HG03064 (cell line): ENCODE data around the gene HRH1.

Source experiments
- ATAC-seq: cut with Tn5 transposase; IDR thresholded peaks from one replicate; pipeline ENCODE4 v1.9.1; 2021; ENCODE audit warnings: low read depth; ENCODE audit not compliant: unreplicated experiment

The HRH1 gene

GRCh38 chr3:11272906-11273574, 118.7 kb downstream of the HRH1 start:
- no peak for ATAC-seq

DNA sequence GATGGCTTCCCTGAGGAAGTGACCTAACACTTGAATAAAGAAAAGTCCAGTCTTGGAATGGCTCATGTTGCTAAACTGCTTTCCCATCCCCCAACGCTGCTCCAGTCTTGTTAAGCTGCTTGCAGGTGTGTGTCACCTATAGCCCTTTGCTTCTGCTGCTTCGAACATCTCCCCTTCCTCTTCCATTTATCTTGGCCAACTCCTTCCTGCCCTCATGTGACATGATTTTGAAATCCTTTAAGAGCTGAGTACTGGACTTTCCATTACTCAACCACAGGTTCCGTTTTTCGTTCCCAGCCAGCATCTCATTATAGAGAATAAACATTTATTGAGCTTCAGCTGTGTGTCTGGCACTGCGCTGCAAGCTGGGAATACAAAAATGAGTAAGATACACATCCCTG, 119.6 kb downstream of the HRH1 start:
- no peak for ATAC-seq

- no peak for ATAC-seq
These were observed 120.4 kb downstream of the HRH1 start for GRCh38 chr3:11274566-11275142.

DNA sequence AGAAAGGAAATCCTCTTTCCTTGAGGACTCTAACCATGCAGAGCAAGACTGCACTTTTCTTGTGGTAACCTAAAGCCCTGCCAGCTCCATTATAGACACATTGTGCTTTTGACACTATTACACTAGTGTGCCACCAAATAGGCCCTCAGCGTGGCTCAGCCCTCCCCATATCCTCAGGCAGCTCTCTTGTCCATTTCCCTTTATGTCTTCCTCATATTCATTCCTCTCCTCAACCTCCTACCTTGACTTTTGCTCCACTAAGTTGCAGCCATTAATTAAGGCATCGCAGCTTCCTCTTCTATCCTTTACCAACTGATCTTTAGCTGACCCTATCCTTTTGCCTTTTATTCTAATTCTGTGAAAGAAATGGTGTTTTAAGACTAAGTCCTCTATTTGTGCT, 121.6 kb downstream of the HRH1 start:
- ATAC-seq, result no peak

GRCh38 chr3:11276901-11277300, 122.6 kb downstream of the HRH1 start:
- ATAC-seq, result no peak

DNA sequence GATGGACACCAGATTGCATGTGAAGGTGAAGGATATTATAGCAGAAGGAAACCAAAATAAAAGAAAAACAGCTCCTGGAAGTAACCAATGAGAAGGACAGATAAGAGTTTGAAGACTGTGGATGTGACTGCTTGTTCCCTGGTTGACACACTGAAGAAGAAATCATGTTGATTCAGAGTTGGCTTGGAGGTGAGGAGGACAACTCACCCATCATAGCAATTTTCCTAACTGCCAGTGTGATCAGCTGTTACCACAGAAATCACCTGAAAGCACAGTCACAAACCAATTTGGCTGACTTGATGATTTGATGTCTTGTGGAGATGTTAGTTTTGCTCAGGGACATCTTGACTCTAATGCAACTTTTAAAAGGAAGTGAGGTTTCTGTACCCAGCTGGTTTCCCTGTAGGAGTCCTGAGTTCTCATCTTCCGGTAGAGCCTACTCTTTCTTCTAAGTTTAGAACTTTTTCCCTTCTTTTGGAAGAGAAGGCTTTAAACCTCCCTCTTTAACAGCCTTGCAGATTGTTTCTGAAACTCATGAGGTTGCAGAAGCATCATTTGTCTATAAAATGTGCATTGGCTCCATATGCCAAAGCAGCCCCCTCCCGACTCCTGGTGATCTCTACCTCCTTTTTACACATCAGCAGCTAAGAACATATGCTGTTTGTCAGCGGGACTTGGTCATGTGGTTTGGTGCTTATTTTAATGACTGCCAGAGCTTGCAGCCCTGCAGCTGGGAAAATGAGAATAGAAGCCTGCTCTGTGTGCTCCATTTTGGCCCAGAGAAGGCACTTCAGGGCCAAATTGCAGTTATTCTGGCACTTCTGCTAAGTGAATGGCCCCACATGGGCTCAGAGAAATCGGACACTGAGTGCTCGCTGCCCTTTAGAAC, 128.2 kb downstream of the HRH1 start:
- ATAC-seq, result no peak

DNA sequence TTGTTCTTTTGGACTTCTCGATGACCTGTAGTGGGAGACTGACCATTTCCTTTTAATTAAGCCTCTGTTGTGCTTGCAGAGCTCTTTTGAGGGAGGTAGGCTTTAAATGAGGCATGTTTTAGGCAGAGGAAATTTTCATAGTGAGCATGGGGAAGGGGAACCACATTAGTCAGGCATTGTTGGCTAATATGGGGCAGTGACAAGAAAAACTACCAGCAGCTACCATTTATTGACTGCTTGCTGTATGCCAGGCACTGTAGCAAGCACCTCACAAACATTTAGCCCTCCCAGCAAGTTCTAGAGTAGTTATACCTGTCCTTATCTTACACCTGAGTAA, 128.8 kb downstream of the HRH1 start:
- ATAC-seq, result no peak

DNA sequence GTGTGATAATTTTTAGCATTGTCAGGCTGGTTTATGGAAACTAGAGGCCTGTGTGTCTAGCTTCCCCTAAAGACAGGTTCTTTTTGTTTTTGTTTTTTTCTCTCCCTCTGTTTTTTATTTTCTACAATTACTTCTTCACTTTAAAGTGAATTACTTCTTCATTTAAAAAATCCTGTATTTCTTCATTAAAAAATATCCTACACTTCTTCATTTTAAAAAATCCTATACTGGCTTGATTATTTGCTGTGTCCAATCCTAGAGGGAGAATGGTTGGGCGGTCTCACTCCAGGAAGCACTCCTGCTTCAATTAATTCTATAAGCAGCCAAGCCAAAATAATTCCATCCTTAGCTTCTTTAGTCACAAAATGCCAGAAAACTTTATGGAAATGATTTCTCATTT, 129.7 kb downstream of the HRH1 start:
- ATAC-seq, result no peak

DNA sequence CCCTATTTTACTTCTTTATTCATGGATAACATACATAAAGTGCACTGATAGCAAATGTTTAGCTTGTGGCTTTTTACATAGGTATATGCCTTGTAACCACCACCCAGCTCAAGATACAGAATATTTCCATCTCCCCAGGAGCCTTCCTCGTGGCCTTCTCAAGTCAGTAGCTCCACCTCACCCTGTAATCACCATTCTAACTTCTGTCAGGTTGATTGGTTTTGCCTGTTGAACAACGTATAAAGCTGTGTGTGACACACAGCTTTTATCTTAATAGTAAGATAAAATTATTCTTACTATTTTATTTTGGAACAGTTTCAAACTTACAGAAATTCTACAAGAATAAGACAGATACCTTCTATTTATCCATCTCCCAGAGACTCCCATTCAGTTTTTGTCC, 131.2 kb downstream of the HRH1 start:
- no peak for ATAC-seq

DNA sequence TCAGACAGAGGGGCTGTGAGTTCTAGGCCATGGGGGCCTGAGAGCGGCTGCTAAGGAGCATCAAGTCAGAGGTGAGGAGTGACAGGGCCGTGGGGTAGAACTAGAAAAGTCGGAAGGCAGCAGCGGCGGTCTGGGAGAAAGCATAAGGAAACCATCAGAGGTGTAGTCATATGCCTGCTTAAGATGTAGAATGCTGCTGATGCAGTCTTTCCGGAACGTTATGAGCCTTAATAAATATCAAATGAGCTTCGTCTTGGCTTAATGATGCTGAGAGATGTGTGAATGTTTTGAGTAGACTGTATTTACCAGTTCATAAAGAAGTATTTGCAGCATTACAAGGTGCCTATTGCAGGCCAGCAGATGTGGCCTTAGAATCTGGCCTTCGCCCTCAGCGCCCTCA, 133.1 kb downstream of the HRH1 start:
- ATAC-seq, result no peak

GRCh38 chr3:11288021-11288491, 133.8 kb downstream of the HRH1 start:
- ATAC-seq, result no peak

- peak; percentile 65 for ATAC-seq
These were observed 134.7 kb downstream of the HRH1 start for GRCh38 chr3:11288786-11289637.

DNA sequence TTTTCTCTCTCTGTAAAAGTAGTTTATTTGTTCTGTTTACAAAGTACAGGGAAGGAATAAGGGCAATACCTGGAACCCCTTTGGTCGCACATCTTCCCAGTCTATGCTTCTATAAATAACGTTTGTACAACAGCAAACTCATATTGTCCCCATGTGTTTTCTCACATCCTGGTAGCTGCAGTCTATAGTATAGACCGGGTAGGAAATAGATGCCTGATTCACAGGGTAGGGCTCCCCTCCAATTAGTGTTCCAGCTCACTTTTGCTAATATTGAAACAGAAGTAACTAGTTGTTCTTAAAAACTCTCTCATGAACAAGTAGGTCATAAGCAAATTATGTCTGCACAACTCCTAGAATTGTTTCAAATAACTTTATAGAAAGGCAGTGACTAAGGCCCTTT, 135.6 kb downstream of the HRH1 start:
- no peak for ATAC-seq

DNA sequence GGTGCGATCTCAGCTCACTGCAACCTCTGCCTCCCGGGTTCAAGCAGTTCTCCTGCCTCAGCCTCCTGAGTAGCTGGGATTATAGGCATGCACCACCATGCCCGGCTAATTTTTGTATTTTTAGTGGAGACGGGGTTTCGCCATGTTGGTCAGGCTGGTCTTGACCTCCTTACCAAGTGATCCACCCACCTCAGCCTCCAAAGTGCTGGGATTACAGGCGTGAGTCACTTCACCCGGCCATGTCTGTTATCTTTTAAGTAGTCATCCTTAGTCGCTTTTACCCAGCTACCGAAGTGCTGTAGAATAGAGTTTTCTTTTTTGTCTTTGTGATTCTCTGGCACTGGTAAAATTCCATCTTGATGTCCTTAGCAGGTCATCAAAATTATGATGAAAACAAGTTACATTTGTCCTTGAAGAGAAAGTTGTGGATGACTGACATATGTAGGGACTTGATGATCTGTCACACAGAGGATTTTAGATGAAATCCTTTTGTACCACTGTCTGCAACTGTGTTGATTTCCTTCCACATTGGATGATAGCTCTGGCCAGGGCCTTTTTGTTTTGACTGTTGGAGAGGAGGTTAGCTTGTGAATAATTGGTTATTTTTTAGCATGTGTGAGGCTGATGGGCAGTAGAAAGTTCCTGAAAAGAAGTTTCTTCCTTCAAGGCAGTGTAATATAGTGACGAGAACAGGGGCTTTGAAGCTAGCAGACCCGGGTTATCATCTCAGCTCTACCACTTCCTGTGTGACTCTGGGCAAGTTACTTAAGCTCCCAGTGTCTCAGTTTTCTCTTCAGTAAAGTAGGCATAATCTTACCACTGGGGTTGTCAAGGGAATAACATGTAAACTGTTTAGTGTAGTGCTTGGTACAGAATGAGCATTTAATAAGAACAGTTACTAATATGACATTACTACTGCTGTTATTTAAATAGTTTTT, 136.7 kb downstream of the HRH1 start:
- ATAC-seq, result no peak

GRCh38 chr3:11291808-11292207, 137.5 kb downstream of the HRH1 start:
- no peak for ATAC-seq

GRCh38 chr3:11297126-11297525, 142.8 kb downstream of the HRH1 start:
- no peak for ATAC-seq

GRCh38 chr3:11300970-11301369, 146.7 kb downstream of the HRH1 start:
- peak; percentile 89 for ATAC-seq

GRCh38 chr3:11302444-11302843, 148.2 kb downstream of the HRH1 start:
- no peak for ATAC-seq

DNA sequence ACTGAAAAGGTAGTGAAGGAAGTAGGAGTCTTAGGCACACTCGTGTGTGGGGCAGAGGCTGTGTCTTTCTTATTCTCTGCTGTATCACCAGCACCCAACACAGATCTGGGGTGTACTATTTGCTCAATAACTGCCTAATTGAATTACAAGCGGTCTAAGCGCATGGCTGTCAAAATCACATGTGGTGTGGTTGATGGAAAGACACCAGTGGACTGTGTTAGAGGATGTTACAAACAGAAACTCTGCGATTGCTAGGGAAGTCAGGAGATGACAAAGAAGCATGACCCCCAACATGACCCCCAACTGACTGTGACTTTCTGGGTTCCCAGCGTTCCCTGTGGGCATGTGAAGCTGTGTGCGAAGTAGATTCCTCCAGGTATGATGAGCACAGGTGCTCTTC, 149.9 kb downstream of the HRH1 start:
- ATAC-seq, result no peak

- ATAC-seq, result no peak
These were observed 151.2 kb downstream of the HRH1 start for GRCh38 chr3:11305509-11305908.
